ENCODE measurements around the gene SH3PXD2A. TPM values are rescaled to one million over a fixed set of nuclear protein-coding genes. Genes with fewer than 3 reads are reported as not detected.
"Not testable (repeated sequence)": the region's sequence is repeated elsewhere in the genome, so short reads cannot be mapped to it uniquely, and the experiment has no call there.

The SH3PXD2A gene
- total and polyA plus RNA-seq, 5 experiments from 2014 or later: 0.09 to 22.4 (median 0.50) TPM

- Mint-ChIP-seq H3K27ac (no peak overlapping the region), H3K9me3 (no peaks in the 10 kb centered on the region), H3K27me3 (peaks cover under 1 to 20% (median 10%) of the 10 kb centered on the region in 5 donors), H3K4me3 (no peak overlapping the region), H3K4me1 (peaks cover 6 to 9% (median 8%) of the 10 kb centered on the region in 4 donors), H3K36me3 (no peaks in the 10 kb centered on the region)
- ATAC-seq (no peak), DNase-seq (no peak)
- POLR2A ChIA-PET: interaction anchor here (0.6 kb wide), 1 partner anchor 35 kb away, joined by 3 read pairs; no protein-coding TSS in a partner anchor
Observed at GRCh38 chr10:103786020-103786419, 69.4 kb downstream of the SH3PXD2A start.

- Mint-ChIP-seq H3K4me1 (peaks cover 6 to 9% (median 7%) of the 10 kb centered on the region in 4 donors), H3K27ac (no peak overlapping the region), H3K27me3 (peaks cover 2 to 20% (median 13%) of the 10 kb centered on the region in 5 donors), H3K9me3 (no peaks in the 10 kb centered on the region), H3K4me3 (peak overlapping the region in 1 of 10 donors; percentile 3), H3K36me3 (no peaks in the 10 kb centered on the region)
- no peak for ATAC-seq
- DNase-seq: no peak
- POLR2A ChIA-PET: no interaction called here
Observed at GRCh38 chr10:103784723-103785418, 70.5 kb downstream of the SH3PXD2A start.

GRCh38 chr10:103784089-103784488, 71.3 kb downstream of the SH3PXD2A start:
- Mint-ChIP-seq H3K4me3 (no peak overlapping the region), H3K36me3 (no peaks in the 10 kb centered on the region), H3K27ac (no peak overlapping the region), H3K27me3 (peaks cover 2 to 20% (median 13%) of the 10 kb centered on the region in 5 donors), H3K4me1 (peaks cover 0 to 1% (median under 1%) of the 10 kb centered on the region in 4 donors), H3K9me3 (no peaks in the 10 kb centered on the region)
- POLR2A ChIA-PET: no interaction called here
- no peak for ATAC-seq
- no peak for DNase-seq

GRCh38 chr10:103783681-103784080, 71.7 kb downstream of the SH3PXD2A start:
- ATAC-seq (no peak), DNase-seq (no peak)
- POLR2A ChIA-PET: no interaction called here
- no peaks in the 10 kb centered on the region for H3K4me1 Mint-ChIP-seq
- no peak overlapping the region for H3K27ac Mint-ChIP-seq
- H3K4me3 Mint-ChIP-seq: no peak overlapping the region
- H3K9me3 Mint-ChIP-seq: no peaks in the 10 kb centered on the region
- H3K36me3 Mint-ChIP-seq: no peaks in the 10 kb centered on the region
- H3K27me3 Mint-ChIP-seq: peaks cover 2 to 20% (median 13%) of the 10 kb centered on the region in 5 donors

- ATAC-seq (no peak), DNase-seq (no peak)
- H3K27me3 Mint-ChIP-seq: peaks cover 2 to 20% (median 13%) of the 10 kb centered on the region in 5 donors
- H3K27ac Mint-ChIP-seq: no peak overlapping the region
- no peak overlapping the region for H3K4me3 Mint-ChIP-seq
- no peaks in the 10 kb centered on the region for H3K36me3 Mint-ChIP-seq
- POLR2A ChIA-PET: no interaction called here
- H3K9me3 Mint-ChIP-seq: no peaks in the 10 kb centered on the region
- H3K4me1 Mint-ChIP-seq: no peaks in the 10 kb centered on the region
Observed at GRCh38 chr10:103781329-103782061, 73.9 kb downstream of the SH3PXD2A start.

GRCh38 chr10:103780242-103781149, 74.9 kb downstream of the SH3PXD2A start:
- POLR2A ChIA-PET: interaction anchor here (2.2 kb wide), 1 partner anchor 9 kb away, joined by 5 read pairs; no protein-coding TSS in a partner anchor
- Mint-ChIP-seq H3K9me3 (no peaks in the 10 kb centered on the region), H3K4me3 (no peak overlapping the region), H3K4me1 (no peaks in the 10 kb centered on the region), H3K36me3 (no peaks in the 10 kb centered on the region), H3K27ac (peak overlapping the region in 1 of 10 donors; percentile 30), H3K27me3 (peaks cover 2 to 20% (median 13%) of the 10 kb centered on the region in 5 donors)
- no peak for ATAC-seq
- no peak for DNase-seq

GRCh38 chr10:103778358-103779139, 76.8 kb downstream of the SH3PXD2A start:
- Mint-ChIP-seq H3K27ac (peak overlapping the region in 1 of 10 donors; percentile 43), H3K27me3 (peaks cover 2 to 13% (median 9%) of the 10 kb centered on the region in 5 donors), H3K4me3 (no peak overlapping the region), H3K36me3 (peaks cover 0 to 6% (median 0%) of the 10 kb centered on the region in 3 donors), H3K9me3 (peaks cover 0 to 9% (median 0%) of the 10 kb centered on the region in 9 donors), H3K4me1 (peaks cover 0 to 1% (median 0%) of the 10 kb centered on the region in 4 donors)
- ATAC-seq (no peak), DNase-seq (no peak)
- POLR2A ChIA-PET: interaction anchor here (2.2 kb wide), 1 partner anchor 11 kb away, joined by 5 read pairs; no protein-coding TSS in a partner anchor

- Mint-ChIP-seq H3K4me3 (no peak overlapping the region), H3K9me3 (peaks cover 0 to 9% (median 0%) of the 10 kb centered on the region in 9 donors), H3K36me3 (peaks cover 0 to 6% (median 0%) of the 10 kb centered on the region in 3 donors), H3K4me1 (peaks cover 6 to 9% (median 7%) of the 10 kb centered on the region in 4 donors), H3K27ac (no peak overlapping the region), H3K27me3 (peaks cover 0 to 3% (median 2%) of the 10 kb centered on the region in 5 donors)
- ATAC-seq (no peak), DNase-seq (no peak)
- POLR2A ChIA-PET: interaction anchor here (0.6 kb wide), 1 partner anchor 34 kb away, joined by 3 read pairs; no protein-coding TSS in a partner anchor
Observed at GRCh38 chr10:103776878-103777591, 78.3 kb downstream of the SH3PXD2A start.

- no peak overlapping the region for H3K4me3 Mint-ChIP-seq
- peaks cover 0 to 9% (median 0%) of the 10 kb centered on the region in 9 donors for H3K9me3 Mint-ChIP-seq
- peak overlapping the region in 1 of 10 donors; percentile 46 for H3K27ac Mint-ChIP-seq
- ATAC-seq (no peak), DNase-seq (no peak)
- H3K27me3 Mint-ChIP-seq: peaks cover 0 to under 1% (median 0%) of the 10 kb centered on the region in 5 donors
- peaks cover 11 to 19% (median 16%) of the 10 kb centered on the region in 4 donors for H3K4me1 Mint-ChIP-seq
- POLR2A ChIA-PET: no interaction called here
- H3K36me3 Mint-ChIP-seq: peaks cover 0 to 6% (median 0%) of the 10 kb centered on the region in 3 donors
Observed at GRCh38 chr10:103775776-103776175, 79.6 kb downstream of the SH3PXD2A start.

GRCh38 chr10:103772846-103773245, 82.5 kb downstream of the SH3PXD2A start:
- peak overlapping the region; percentile 87 to 97 (median 94) for H3K4me3 Mint-ChIP-seq
- H3K36me3 Mint-ChIP-seq, H3K27me3 Mint-ChIP-seq, DNase-seq, ATAC-seq, H3K9me3 Mint-ChIP-seq: not testable (repeated sequence)
- POLR2A ChIA-PET: interaction anchor here (0.6 to 1.4 kb wide), 3 partner anchors 9 to 482 kb away, joined by 3 to 12 read pairs (median 6); no protein-coding TSS in a partner anchor
- H3K4me1 Mint-ChIP-seq: peaks cover 19 to 33% (median 33%) of the 10 kb centered on the region in 4 donors
- peak overlapping the region in 8 of 10 donors; percentile 90 to 98 (median 95) for H3K27ac Mint-ChIP-seq

All from naive thymus-derived CD8-positive, alpha-beta T cell (primary cell).